SK-N-MC (cell line): ENCODE data around the gene GRB10.

Source experiments
- EZH2 ChIP-seq: fragments of 200-600 bp; sonication (generic); IDR thresholded peaks from one replicate; pipeline ENCODE4 v1.6.1; 2017; ENCODE audit warnings: antibody characterized with exemption
- POLR2AphosphoS5 ChIP-seq: IDR thresholded peaks from 2 replicates; pipeline ENCODE4 v1.6.1; 2012; ENCODE audit warnings: mild to moderate bottlenecking, low read depth, low read length, borderline replicate concordance

DNA sequence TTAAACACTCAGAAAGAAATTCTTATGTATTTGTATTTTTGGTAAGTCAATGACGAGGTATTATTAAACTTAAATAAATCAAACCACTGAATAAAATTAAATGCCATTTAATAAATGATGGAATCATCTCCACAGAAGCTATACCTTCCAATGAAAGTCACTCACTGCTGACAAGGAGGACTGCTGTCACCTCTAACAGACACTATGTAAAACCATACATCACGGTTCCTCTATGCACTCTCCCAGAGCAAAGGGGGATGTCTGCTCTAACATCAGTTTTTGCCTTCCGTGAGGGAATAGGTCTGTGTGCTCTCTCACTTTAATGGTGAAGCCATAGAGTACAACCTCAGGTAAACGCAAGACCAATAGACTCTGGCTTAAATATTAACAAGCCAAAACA lies 117.8 kb downstream of the GRB10 start:
- TF ChIP-seq POLR2AphosphoS5, result no peak
- TF ChIP-seq EZH2, result no peak
